ENCODE data around the gene KCNN2.

The KCNN2 gene

GRCh38 chr5:114500756-114501155 is 138.9 kb downstream of the KCNN2 start:
- no peak for DNase-seq

- no peak for DNase-seq
These were observed 142.7 kb downstream of the KCNN2 start for GRCh38 chr5:114504560-114504959.

GRCh38 chr5:114524221-114524620 is 162.4 kb downstream of the KCNN2 start:
- no peak for DNase-seq

DNA sequence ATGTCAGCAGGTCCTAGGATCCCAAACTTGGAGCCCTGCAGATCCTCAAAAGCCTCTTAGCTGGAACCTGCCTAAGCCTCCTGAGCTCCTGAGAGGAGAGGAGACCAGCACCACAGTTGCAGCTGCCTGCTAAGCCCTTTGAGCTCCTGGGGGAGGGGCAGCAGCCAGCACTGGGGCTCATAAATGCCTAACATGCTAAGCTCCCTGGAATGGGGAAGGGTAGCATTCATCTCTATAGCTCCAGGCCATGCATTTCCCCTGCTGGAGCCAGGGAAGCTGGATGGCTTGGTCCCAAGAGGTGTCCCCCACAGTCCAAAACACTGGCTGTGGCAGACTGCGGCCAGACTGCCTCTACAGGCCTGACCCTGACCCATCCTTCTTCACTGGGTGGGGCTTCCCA is 182.7 kb downstream of the KCNN2 start:
- DNase-seq, result no peak

Data from hypothalamus (tissue), 51 donors.